VCaP (cell line): ENCODE data around the gene ZNF267.
"Not testable (repeated sequence)": the region's sequence is repeated elsewhere in the genome, so short reads cannot be mapped to it uniquely, and the experiment has no call there.

ENCODE experiments used
- H3K27ac ChIP-seq: fragments of 450-650 bp; 2 replicates; pipeline ENCODE4 v1.5.1; 2017
- TF ChIP-seq, protein P1 (sequence below): fragments of 450-650 bp; conservative IDR thresholded peaks from 2 replicates; pipeline ENCODE4 v1.5.1; 2017; ENCODE audit warnings: mild to moderate bottlenecking, moderate library complexity

Gene ZNF267

DNA sequence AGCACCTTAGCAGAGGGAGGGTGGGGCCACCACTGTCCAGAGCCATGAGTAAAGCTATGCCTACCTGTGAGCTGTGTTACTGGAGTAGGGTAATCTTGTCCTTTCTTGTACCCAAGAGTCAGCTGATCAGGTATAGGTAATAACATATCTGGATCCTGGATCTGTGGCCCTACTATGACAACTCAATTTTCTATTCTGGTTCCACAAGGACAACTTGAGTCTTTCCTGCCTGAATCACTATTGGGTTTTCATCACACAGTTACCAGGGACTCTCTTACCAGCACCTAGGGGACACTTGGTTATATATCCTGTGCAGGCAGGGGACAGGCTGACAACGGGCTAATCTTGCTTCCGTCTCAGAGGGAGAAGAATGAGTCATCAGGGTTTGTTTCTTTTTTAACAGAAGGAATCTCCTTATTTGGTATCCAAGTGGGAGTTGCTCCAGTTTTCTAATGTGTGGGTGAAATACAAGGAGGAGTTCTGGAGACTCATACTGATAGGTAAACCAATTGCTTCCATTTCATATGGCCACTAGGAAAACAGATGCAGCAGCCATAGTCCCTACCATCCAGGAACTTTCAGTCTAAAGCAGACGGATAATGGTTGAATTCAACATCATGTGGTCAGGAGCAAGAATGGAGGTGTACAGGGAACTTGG lies 6.8 kb downstream of the ZNF267 start:
- no peak overlapping the region for H3K27ac ChIP-seq
- TF ChIP-seq, protein P1, sequence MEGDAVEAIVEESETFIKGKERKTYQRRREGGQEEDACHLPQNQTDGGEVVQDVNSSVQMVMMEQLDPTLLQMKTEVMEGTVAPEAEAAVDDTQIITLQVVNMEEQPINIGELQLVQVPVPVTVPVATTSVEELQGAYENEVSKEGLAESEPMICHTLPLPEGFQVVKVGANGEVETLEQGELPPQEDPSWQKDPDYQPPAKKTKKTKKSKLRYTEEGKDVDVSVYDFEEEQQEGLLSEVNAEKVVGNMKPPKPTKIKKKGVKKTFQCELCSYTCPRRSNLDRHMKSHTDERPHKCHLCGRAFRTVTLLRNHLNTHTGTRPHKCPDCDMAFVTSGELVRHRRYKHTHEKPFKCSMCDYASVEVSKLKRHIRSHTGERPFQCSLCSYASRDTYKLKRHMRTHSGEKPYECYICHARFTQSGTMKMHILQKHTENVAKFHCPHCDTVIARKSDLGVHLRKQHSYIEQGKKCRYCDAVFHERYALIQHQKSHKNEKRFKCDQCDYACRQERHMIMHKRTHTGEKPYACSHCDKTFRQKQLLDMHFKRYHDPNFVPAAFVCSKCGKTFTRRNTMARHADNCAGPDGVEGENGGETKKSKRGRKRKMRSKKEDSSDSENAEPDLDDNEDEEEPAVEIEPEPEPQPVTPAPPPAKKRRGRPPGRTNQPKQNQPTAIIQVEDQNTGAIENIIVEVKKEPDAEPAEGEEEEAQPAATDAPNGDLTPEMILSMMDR: no peak

DNA sequence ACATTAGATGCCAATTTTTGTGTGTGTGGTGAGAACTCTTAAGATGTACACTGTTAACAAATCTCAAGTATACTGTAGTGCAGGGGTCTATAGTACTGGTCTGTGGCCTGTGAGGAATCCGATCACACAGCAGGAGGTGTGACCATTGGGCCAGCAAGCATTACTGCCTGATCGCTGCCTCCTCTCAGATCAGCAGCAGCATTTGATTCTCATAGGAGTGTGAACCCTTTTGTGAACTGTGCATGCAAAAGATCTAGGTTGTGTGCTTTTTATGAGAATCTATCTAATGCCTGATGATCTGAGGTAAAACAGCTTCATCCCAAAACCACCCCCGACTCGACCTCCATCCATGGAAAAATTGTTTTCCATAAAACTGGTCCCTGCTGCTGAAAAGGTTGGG lies 12.6 kb downstream of the ZNF267 start:
- TF ChIP-seq, protein P1: no peak
- no peak overlapping the region for H3K27ac ChIP-seq

DNA sequence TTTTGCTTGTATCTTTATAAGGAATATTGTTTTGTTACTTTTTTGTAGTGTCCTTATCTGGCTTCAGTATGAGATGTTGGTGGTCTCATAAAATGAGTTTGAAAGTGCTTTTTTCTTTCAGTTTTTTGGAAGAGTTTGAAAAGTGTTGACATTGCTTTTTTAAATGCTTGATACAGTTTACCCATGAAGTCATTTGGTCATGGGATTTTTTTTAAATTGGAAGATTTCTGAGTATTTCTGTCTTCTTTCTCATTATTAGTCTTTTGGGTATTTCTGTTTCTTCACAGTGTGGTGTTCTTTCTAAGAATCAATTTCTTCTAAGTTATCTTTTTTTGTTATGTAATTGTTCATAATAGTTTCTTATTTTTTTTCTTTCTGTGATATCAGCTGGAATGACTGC lies 15.1 kb downstream of the ZNF267 start:
- TF ChIP-seq, protein P1: no peak
- H3K27ac ChIP-seq: no peak overlapping the region

DNA sequence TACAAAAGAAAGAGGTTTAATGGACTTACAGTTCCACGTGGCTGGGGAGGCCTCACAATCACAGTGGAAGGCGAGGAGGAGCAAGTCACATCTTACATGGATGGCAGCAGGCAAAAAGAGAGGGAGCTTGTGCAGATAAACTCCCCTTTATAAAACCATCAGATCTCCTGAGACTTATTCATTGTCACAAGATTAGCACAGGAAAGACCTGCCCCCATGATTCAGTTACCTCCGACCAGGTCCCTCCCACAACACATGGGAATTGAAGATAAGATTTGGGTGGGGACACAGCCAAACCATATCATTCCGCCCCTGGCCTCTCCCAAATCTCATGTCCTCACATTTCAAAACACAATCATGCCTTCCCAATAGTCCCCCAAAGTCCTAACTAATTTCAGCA lies 18.5 kb downstream of the ZNF267 start:
- H3K27ac ChIP-seq: not testable (repeated sequence)

DNA sequence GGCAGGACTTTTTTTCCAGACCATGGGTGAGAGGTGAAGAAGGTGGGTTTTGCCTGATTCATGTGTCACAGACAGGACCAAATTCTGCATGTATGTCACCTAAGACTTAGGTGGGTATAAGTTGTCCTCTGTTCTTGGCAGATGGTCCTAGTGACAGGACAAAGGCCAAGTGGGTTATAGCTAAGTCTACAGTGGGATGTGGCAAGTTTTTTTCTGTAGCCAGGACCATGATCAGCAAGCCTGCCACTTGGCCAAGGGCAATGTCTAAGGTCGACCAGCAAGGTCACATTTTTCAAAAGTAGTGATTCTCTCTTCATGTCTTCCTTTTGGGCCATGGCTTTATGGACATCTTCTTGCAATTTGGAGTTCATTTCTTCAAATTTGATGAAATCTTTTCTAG lies 20.2 kb downstream of the ZNF267 start:
- no peak overlapping the region for H3K27ac ChIP-seq
- TF ChIP-seq, protein P1: no peak

DNA sequence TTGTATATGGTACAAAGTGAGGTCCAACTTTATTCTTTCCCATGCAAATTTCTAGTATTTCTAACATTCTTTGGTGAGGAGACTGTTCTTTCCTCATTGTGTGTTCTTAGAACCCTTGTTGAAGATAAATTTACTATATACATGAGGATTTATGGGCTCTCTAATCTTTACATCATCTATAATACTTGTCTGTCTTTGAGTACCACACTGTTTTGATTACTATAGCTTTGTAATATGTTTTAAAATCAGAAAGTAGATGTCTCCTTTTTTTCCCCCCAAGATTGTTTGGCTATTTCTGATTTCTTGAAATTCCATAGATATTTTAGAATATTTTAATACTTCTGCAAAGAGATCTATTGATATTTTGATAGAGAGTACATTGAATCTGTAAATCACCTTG lies 23.7 kb downstream of the ZNF267 start:
- TF ChIP-seq, protein P1: no peak
- no peak overlapping the region for H3K27ac ChIP-seq

DNA sequence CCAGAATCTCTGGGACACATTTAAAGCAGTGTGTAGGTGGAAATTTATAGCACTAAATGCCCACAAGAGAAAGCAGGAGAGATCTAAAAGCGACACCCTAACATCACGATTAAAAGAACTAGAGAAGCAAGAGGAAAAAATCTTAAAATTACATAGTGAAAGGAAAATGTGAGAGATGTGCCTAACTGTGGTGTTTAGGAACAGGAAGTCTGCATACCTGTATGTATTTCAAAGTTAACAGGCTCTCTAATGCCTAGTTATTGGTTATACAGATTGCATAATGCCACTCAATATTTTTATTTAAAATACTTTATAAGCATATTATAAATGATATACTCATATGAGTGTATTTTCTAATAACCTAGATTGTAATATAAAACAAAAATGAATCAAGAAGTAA lies 25.9 kb downstream of the ZNF267 start:
- TF ChIP-seq, protein P1: no peak
- H3K27ac ChIP-seq: no peak overlapping the region

DNA sequence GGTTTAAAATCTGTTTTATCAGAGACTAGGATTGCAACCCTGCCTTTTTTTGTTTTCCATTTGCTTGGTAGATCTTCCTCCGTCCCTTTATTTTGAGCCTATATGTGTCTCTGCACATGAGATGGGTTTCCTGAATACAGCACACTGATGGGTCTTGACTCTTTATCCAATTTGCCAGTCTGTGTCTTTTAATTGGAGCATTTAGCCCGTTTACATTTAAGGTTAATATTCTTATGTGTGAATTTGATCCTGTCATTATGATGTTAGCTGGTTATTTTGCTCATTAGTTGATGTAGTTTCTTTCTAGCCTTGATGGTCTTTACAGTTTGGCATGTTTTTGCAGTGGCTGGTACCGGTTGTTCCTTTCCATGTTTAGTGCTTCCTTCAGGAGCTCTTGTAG lies 31.0 kb downstream of the ZNF267 start:
- not testable (repeated sequence) for H3K27ac ChIP-seq

DNA sequence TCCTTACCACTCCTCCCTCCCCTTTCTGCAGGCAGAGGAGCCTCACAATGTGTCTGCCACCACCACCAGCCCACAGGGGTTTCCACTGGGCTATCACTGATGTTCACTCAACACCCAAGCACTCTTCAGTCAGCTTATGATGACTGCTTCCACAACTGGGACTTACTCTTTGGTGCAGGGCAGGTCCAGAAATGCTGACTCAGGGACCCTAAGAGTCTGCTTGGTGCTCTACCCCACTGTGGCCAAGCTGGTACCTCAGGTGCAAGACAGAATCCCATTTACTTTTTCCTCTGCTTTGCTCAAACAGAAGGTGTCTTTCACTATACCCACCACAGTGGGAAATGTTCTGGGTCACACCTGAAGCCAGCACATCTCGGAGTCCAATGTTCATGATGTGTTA lies 40.1 kb downstream of the ZNF267 start:
- TF ChIP-seq, protein P1: no peak
- H3K27ac ChIP-seq: no peak overlapping the region
